AG09309 (cell line): Measurements from ENCODE around the gene CHRNB2.

ENCODE experiments used
- DNase-seq: peaks from one replicate; pipeline ENCODE4 v3.0.0-alpha.2; 2010; ENCODE audit warnings: low read depth
- H3K4me3 ChIP-seq: 2 replicates; pipeline ENCODE4 v1.5.1; 2011; ENCODE audit warnings: mild to moderate bottlenecking, low read depth, low read length, moderate library complexity; ENCODE audit not compliant: control insufficient read depth
- CTCF ChIP-seq: IDR thresholded peaks from 2 replicates; pipeline ENCODE4 v1.5.1; 2011; ENCODE audit warnings: mild to moderate bottlenecking, low read depth, low read length, inconsistent platforms; ENCODE audit not compliant: insufficient read depth, control insufficient read depth; ENCODE audit errors: missing control alignments

CHRNB2 gene

GRCh38 chr1:154546264-154547063 lies 21.1 kb upstream of the CHRNB2 start:
- H3K4me3 ChIP-seq = no peak overlapping the region
- no peak for DNase-seq
- peak; percentile 79 for TF ChIP-seq CTCF

- no peak for DNase-seq
- TF ChIP-seq CTCF = no peak
Measured at GRCh38 chr1:154547105-154547732, 20.4 kb upstream of the CHRNB2 start.

DNA sequence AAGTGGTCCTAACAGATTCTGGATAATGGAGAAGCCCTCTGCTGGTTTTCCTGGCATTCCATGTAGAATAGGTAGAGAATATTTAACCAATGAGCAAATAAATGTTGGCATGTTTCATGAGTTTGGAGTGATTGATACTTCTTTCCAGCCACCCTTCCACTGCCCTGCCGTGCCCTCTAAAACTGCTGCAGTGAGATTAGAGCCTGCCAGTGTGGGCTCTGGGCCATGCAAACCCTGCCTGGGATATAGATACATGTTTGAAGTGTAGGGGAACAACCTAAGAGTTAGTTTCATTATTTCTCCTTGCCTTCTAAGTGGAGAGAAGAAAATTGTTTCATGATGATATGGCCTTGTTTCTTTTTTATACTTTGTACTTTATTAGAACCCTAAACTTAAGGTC lies 19.6 kb upstream of the CHRNB2 start:
- no peak for DNase-seq
- no peak for TF ChIP-seq CTCF
- H3K4me3 ChIP-seq = no peak overlapping the region

More at GRCh38 chr1:154547105-154547732, 20.4 kb upstream of the CHRNB2 start:
- H3K4me3 ChIP-seq = no peak overlapping the region

- no peak for TF ChIP-seq CTCF
- no peak for DNase-seq
- H3K4me3 ChIP-seq = no peak overlapping the region
Measured at GRCh38 chr1:154549202-154549770, 18.3 kb upstream of the CHRNB2 start.

DNA sequence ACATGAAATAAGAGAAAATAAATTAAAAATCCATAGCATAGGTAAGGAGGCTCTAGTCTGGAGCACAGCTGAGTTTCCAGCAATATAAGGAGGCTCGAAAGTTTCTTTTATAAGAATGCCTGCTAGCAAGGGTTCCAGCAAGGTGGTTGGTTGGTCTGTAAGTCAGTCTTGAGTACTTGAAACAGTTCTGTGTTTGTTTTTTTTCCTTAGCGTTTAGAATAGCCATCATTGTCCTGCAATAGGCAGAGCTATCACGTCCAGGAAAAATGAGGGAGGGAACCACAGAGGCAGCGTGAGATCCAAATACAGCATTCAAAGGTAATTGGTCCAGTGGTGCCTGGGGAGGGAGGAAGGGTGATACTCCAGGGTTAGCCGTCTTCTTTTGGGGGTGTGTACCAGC lies 17.5 kb upstream of the CHRNB2 start:
- DNase-seq = no peak
- TF ChIP-seq CTCF = no peak
- H3K4me3 ChIP-seq = no peak overlapping the region

GRCh38 chr1:154550657-154551056 lies 16.9 kb upstream of the CHRNB2 start:
- DNase-seq = no peak
- H3K4me3 ChIP-seq = no peak overlapping the region
- TF ChIP-seq CTCF = no peak
